Hepatocyte (in vitro differentiated cells): Measurements from ENCODE around the gene CARMIL1. TPM values are rescaled to one million over a fixed set of nuclear protein-coding genes. Genes with fewer than 3 reads are reported as not detected.
"Not testable (repeated sequence)": the region's sequence is repeated elsewhere in the genome, so short reads cannot be mapped to it uniquely, and the experiment has no call there.

Experiments used
- DNase-seq: peaks from one replicate; pipeline ENCODE4 v3.0.0-alpha.2; 2016; ENCODE audit warnings: low spot score
- H2AFZ ChIP-seq: fragments of 200-600 bp; sonication (generic); 2 replicates; pipeline ENCODE4 v1.6.0; 2016; ENCODE audit warnings: antibody characterized with exemption, mild to moderate bottlenecking
- H3K27ac ChIP-seq: fragments of 200-600 bp; sonication (generic); 2 replicates; pipeline ENCODE4 v1.5.1; 2016; ENCODE audit warnings: mild to moderate bottlenecking
- H3K27me3 ChIP-seq: fragments of 200-600 bp; sonication (generic); 2 replicates; pipeline ENCODE4 v1.6.1; 2016
- H3K36me3 ChIP-seq: fragments of 200-600 bp; sonication (generic); replicated peaks from 2 replicates; pipeline ENCODE4 v1.5.1; 2016; ENCODE audit warnings: low read depth; ENCODE audit not compliant: insufficient read depth
- H3K4me1 ChIP-seq: fragments of 200-600 bp; sonication (generic); 2 replicates; pipeline ENCODE4 v1.5.1; 2016; ENCODE audit warnings: mild to moderate bottlenecking, moderate library complexity; ENCODE audit not compliant: insufficient read depth
- H3K4me2 ChIP-seq: fragments of 200-600 bp; sonication (generic); 2 replicates; pipeline ENCODE4 v1.6.0; 2016
- H3K4me3 ChIP-seq: fragments of 200-600 bp; sonication (generic); 2 replicates; pipeline ENCODE4 v1.5.1; 2016; ENCODE audit warnings: mild to moderate bottlenecking
- H3K79me2 ChIP-seq: fragments of 200-600 bp; sonication (generic); 2 replicates; pipeline ENCODE4 v1.6.0; 2017; ENCODE audit warnings: mild to moderate bottlenecking
- H3K9me2 ChIP-seq: fragments of 200-600 bp; sonication (generic); replicated peaks from 2 replicates; pipeline ENCODE4 v1.6.0; 2017; ENCODE audit warnings: mild to moderate bottlenecking; ENCODE audit not compliant: insufficient read depth
- H3K9me3 ChIP-seq: fragments of 200-600 bp; sonication (generic); 2 replicates; pipeline ENCODE4 v1.5.1; 2016; ENCODE audit warnings: low read depth, mild to moderate bottlenecking
- H4K20me1 ChIP-seq: fragments of 200-600 bp; sonication (generic); 2 replicates; pipeline ENCODE4 v1.6.0; 2016; ENCODE audit warnings: mild to moderate bottlenecking; ENCODE audit not compliant: insufficient read depth, poor library complexity, severe bottlenecking
- EZH2 ChIP-seq: fragments of 200-600 bp; sonication (generic); IDR thresholded peaks from 2 replicates; pipeline ENCODE4 v1.6.1; 2016; ENCODE audit warnings: antibody characterized with exemption, mild to moderate bottlenecking, borderline replicate concordance
- EZH2phosphoT487 ChIP-seq: fragments of 200-600 bp; sonication (generic); IDR thresholded peaks from one replicate; pipeline ENCODE4 v1.6.1; 2018; ENCODE audit warnings: antibody characterized with exemption, mild to moderate bottlenecking, low read depth, moderate library complexity; ENCODE audit not compliant: unreplicated experiment, severe bottlenecking
- WGBS: methylation state at CpG from one replicate; pipeline ENCODE4 v1.1.6; 2016; ENCODE audit warnings: low lambda C conversion rate; ENCODE audit errors: missing lambda C conversion rate; 5-methylcytosine and 5-hydroxymethylcytosine counted together
- polyA plus RNA-seq: library from polyadenylated mRNA; unstranded; fragments of >200 nt; fragmentation: Nextera tagmentation; extraction: Ambion mirVana; gene quantifications from 2 replicates; pipeline ENCODE4 v1.2.1, GENCODE V29; 2016
- total RNA-seq: library from RNA; depleted of rRNA; stranded (reverse); fragments of >200 nt; gene quantifications from 2 replicates; pipeline ENCODE4 v1.2.3, GENCODE V29; 2014
- TF ChIP-seq, protein P1 (sequence below): fragments of 200-600 bp; sonication (generic); IDR thresholded peaks from 2 replicates; pipeline ENCODE4 v1.5.1; 2016; ENCODE audit warnings: antibody characterized with exemption, mild to moderate bottlenecking; ENCODE audit not compliant: poor library complexity

Gene CARMIL1
- total and polyA plus RNA-seq, 2 experiments from 2014 or later, result 19.5 to 40.6 TPM

DNA sequence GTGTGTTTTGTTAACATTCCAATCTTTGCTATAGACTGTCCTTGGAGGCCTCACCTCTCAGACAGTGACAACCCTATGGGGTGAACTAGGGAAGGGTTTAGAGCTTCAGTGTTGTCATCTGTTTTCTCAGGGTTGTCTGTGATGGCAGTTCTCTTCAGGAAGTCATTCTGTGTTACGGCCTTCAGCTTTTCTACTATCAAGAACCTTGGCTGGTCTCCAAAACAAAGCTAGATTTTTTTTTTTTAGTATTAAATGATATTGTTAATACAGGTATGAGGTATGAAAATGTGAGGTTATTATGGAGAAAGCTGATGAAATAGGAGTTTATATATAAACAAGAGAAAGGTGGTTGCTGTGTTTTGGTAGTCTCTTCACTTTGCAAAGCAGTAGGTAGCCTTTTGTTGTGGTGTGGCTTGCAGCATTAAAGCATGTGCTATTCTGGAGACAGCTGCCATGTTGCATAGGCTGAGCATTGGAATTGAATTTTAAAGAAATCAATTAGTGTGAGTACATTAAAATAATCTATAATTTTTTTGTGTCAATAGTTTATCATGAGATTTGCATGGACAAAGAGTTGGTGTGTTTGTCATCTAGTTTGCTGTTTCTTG lies 162.6 kb downstream of the CARMIL1 start:
- Histone ChIP-seq H2AFZ (no peak overlapping the region), H3K9me3 (no peaks in the 10 kb centered on the region), H4K20me1 (no peaks in the 10 kb centered on the region), H3K36me3 (no peaks in the 10 kb centered on the region), H3K27ac (no peak overlapping the region), H3K4me2 (no peak overlapping the region), H3K4me3 (no peak overlapping the region), H3K4me1 (no peaks in the 10 kb centered on the region), H3K27me3 (no peaks in the 10 kb centered on the region), H3K9me2 (no peaks in the 10 kb centered on the region), H3K79me2 (no peaks in the 10 kb centered on the region)
- 81% methylated on average over 1 of the region's 1 CpG for WGBS
- DNase-seq, result no peak
- TF ChIP-seq EZH2 (no peak), EZH2phosphoT487 (no peak)
- TF ChIP-seq, protein P1, sequence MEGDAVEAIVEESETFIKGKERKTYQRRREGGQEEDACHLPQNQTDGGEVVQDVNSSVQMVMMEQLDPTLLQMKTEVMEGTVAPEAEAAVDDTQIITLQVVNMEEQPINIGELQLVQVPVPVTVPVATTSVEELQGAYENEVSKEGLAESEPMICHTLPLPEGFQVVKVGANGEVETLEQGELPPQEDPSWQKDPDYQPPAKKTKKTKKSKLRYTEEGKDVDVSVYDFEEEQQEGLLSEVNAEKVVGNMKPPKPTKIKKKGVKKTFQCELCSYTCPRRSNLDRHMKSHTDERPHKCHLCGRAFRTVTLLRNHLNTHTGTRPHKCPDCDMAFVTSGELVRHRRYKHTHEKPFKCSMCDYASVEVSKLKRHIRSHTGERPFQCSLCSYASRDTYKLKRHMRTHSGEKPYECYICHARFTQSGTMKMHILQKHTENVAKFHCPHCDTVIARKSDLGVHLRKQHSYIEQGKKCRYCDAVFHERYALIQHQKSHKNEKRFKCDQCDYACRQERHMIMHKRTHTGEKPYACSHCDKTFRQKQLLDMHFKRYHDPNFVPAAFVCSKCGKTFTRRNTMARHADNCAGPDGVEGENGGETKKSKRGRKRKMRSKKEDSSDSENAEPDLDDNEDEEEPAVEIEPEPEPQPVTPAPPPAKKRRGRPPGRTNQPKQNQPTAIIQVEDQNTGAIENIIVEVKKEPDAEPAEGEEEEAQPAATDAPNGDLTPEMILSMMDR, result no peak

DNA sequence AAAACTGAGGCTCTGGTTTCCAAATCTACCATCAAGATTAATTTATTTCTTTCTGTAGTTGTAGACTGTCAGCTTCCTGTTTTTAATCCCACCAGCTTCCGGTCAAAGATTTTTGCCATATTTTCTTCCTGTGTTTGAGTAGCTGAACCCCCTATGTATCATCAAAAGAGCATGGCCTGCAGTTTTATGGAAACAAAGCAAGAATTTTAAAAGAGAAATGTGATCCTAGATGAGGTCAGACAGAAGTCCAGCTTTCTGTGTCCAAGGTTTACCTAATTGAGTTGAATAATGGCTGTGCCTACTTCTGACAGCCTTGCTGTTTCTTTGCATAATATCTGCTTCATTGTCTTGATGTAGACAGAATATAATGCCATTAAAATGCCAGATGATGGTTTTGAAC lies 163.7 kb downstream of the CARMIL1 start:
- TF ChIP-seq EZH2phosphoT487 (no peak), EZH2 (no peak)
- TF ChIP-seq, protein P1, result no peak
- DNase-seq, result no peak
- Histone ChIP-seq H3K79me2 (no peaks in the 10 kb centered on the region), H3K27me3 (no peaks in the 10 kb centered on the region), H3K27ac (no peak overlapping the region), H3K9me2 (no peaks in the 10 kb centered on the region), H3K4me3 (no peak overlapping the region), H3K36me3 (no peaks in the 10 kb centered on the region), H4K20me1 (no peaks in the 10 kb centered on the region), H3K4me1 (no peaks in the 10 kb centered on the region), H2AFZ (no peak overlapping the region), H3K9me3 (no peaks in the 10 kb centered on the region), H3K4me2 (no peak overlapping the region)
- WGBS, result 77% methylated on average over 1 of the region's 1 CpG

DNA sequence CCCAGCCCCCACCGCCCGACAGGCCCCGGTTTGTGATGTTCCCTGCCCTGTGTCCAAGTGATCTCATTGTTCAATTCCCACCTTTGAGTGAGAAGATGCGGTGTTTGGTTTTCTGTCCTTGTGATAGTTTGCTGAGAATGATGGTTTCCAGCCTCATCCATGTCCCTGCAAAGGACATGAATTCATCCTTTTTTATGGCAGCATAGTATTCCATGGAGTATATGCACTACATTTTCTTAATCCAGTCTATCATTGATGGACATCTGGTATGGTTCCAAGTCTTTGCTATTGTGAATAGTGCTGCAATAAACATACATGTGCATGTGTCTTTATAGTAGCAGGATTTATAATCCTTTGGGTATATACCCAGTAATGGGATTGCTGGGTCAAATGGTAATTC lies 165.3 kb downstream of the CARMIL1 start:
- H3K27ac ChIP-seq, H3K27me3 ChIP-seq, DNase-seq, H4K20me1 ChIP-seq, H3K4me3 ChIP-seq, H3K79me2 ChIP-seq, H3K36me3 ChIP-seq, H3K4me2 ChIP-seq, H2AFZ ChIP-seq, H3K9me3 ChIP-seq, H3K4me1 ChIP-seq, H3K9me2 ChIP-seq: not testable (repeated sequence)
- WGBS, result 100% methylated on average over 4 of the region's 4 CpGs

- Histone ChIP-seq H3K4me2 (no peak overlapping the region), H3K9me2 (no peaks in the 10 kb centered on the region), H4K20me1 (no peaks in the 10 kb centered on the region), H3K27ac (no peak overlapping the region), H3K4me3 (no peak overlapping the region), H3K9me3 (no peaks in the 10 kb centered on the region), H3K27me3 (no peaks in the 10 kb centered on the region), H3K4me1 (no peaks in the 10 kb centered on the region), H2AFZ (no peak overlapping the region), H3K36me3 (no peaks in the 10 kb centered on the region), H3K79me2 (no peaks in the 10 kb centered on the region)
- TF ChIP-seq EZH2phosphoT487, result no peak
- no peak for TF ChIP-seq EZH2
- TF ChIP-seq, protein P1, result no peak
- DNase-seq, result no peak
- WGBS, result 98% methylated on average over 2 of the region's 2 CpGs
These were observed 167.8 kb downstream of the CARMIL1 start for GRCh38 chr6:25446830-25447569.
